ENCODE data around the gene LCNL1.

DNA sequence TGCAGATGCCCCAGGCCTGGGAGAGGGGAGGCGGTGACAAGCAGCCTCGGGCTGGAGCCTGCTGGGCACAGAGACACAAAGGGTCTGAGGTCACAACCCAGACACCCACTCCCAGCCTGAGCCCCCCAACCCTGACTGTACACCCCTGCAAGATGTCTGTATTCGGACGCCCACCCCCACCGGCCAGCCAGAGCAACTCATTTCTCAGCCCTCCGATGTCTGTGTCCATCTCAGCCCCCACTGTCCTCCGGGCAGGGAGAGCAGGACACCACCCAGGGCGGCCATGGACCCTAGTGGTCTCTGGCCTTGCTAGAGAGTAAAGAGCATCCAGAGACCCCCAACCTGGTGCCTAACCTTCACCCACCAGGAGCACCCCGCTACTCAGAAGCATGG, 26.9 kb upstream of the LCNL1 start:
- TF ChIP-seq POLR2A (IDR thresholded peaks at IDR 0.05; ENCODE audit: low read length) (no peak), GATA1 (IDR thresholded peaks at IDR 0.05; ENCODE audit: low read depth, low read length) (no peak)
